ENCODE measurements around the gene TLE3.

TLE3 gene

GRCh38 chr15:70023769-70024491, 73.8 kb downstream of the TLE3 start:
- Histone ChIP-seq H3K36me3 (ENCODE audit: insufficient read depth, insufficient read length, low read length) (no peaks in the 10 kb centered on the region), H3K9me3 (ENCODE audit: insufficient read depth, low read length) (no peaks in the 10 kb centered on the region), H3K9ac (ENCODE audit: insufficient read length, low read depth) (no peak overlapping the region), H3K27me3 (ENCODE audit: insufficient read depth, insufficient read length) (no peaks in the 10 kb centered on the region), H3K4me3 (ENCODE audit: insufficient read length, low read depth) (no peak overlapping the region), H3K4me1 (ENCODE audit: insufficient read depth, insufficient read length) (peaks cover 23% of the 10 kb centered on the region)
- TF ChIP-seq YY1 (IDR thresholded peaks at IDR 0.05; ENCODE audit: insufficient read depth, insufficient read length), result no peak
- no peak for DNase-seq (ENCODE audit: low read depth, low spot score)

GRCh38 chr15:70023064-70023768, 74.5 kb downstream of the TLE3 start:
- no peaks in the 10 kb centered on the region for H3K9me3 ChIP-seq (ENCODE audit: insufficient read depth, low read length)

GRCh38 chr15:70020229-70020628, 77.5 kb downstream of the TLE3 start:
- Histone ChIP-seq H3K9ac (ENCODE audit: insufficient read length, low read depth) (no peak overlapping the region), H3K27me3 (ENCODE audit: insufficient read depth, insufficient read length) (no peaks in the 10 kb centered on the region), H3K9me3 (ENCODE audit: insufficient read depth, low read length) (no peaks in the 10 kb centered on the region; the same call in 1 of the 2 replicates), H3K4me3 (ENCODE audit: insufficient read length, low read depth) (no peak overlapping the region), H3K4me1 (ENCODE audit: insufficient read depth, insufficient read length) (peaks cover 19% of the 10 kb centered on the region), H3K36me3 (ENCODE audit: insufficient read depth, insufficient read length, low read length) (no peaks in the 10 kb centered on the region)
- TF ChIP-seq SUZ12 (IDR thresholded peaks at IDR 0.05; ENCODE audit: extremely low read depth, insufficient read depth, insufficient read length) (no peak), ZNF274 (IDR thresholded peaks at IDR 0.05; ENCODE audit: low read depth, low read length) (no peak), YY1 (IDR thresholded peaks at IDR 0.05; ENCODE audit: insufficient read depth, insufficient read length) (no peak)
- DNase-seq (ENCODE audit: low read depth, low spot score), result no peak

More at GRCh38 chr15:70023064-70023768, 74.5 kb downstream of the TLE3 start:
- peak; percentile 25 for DNase-seq (ENCODE audit: low read depth, low spot score)
- TF ChIP-seq SUZ12 (IDR thresholded peaks at IDR 0.05; ENCODE audit: extremely low read depth, insufficient read depth, insufficient read length), result no peak
- TF ChIP-seq YY1 (IDR thresholded peaks at IDR 0.05; ENCODE audit: insufficient read depth, insufficient read length), result no peak
- TF ChIP-seq ZNF274 (IDR thresholded peaks at IDR 0.05; ENCODE audit: low read depth, low read length), result no peak
- H3K4me1 ChIP-seq (ENCODE audit: insufficient read depth, insufficient read length), result peaks cover 23% of the 10 kb centered on the region
- H3K36me3 ChIP-seq (ENCODE audit: insufficient read depth, insufficient read length, low read length), result no peaks in the 10 kb centered on the region
- H3K4me3 ChIP-seq (ENCODE audit: insufficient read length, low read depth), result no peak overlapping the region
- no peak overlapping the region for H3K9ac ChIP-seq (ENCODE audit: insufficient read length, low read depth)
- H3K27me3 ChIP-seq (ENCODE audit: insufficient read depth, insufficient read length), result no peaks in the 10 kb centered on the region

GRCh38 chr15:70018646-70019600, 78.8 kb downstream of the TLE3 start:
- no peak overlapping the region for H3K9ac ChIP-seq (ENCODE audit: insufficient read length, low read depth)
- H3K4me3 ChIP-seq (ENCODE audit: insufficient read length, low read depth), result no peak overlapping the region
- DNase-seq (ENCODE audit: low read depth, low spot score), result no peak
- H3K9me3 ChIP-seq (ENCODE audit: insufficient read depth, low read length), result no peaks in the 10 kb centered on the region; the same call in 1 of the 2 replicates
- TF ChIP-seq YY1 (IDR thresholded peaks at IDR 0.05; ENCODE audit: insufficient read depth, insufficient read length) (no peak), ZNF274 (IDR thresholded peaks at IDR 0.05; ENCODE audit: low read depth, low read length) (no peak), SUZ12 (IDR thresholded peaks at IDR 0.05; ENCODE audit: extremely low read depth, insufficient read depth, insufficient read length) (no peak)
- H3K36me3 ChIP-seq (ENCODE audit: insufficient read depth, insufficient read length, low read length), result no peaks in the 10 kb centered on the region
- H3K27me3 ChIP-seq (ENCODE audit: insufficient read depth, insufficient read length), result no peaks in the 10 kb centered on the region
- H3K4me1 ChIP-seq (ENCODE audit: insufficient read depth, insufficient read length), result peaks cover 12% of the 10 kb centered on the region

- Histone ChIP-seq H3K27me3 (ENCODE audit: insufficient read depth, insufficient read length) (no peaks in the 10 kb centered on the region), H3K4me1 (ENCODE audit: insufficient read depth, insufficient read length) (peaks cover 6% of the 10 kb centered on the region), H3K4me3 (ENCODE audit: insufficient read length, low read depth) (no peak overlapping the region), H3K9ac (ENCODE audit: insufficient read length, low read depth) (no peak overlapping the region), H3K36me3 (ENCODE audit: insufficient read depth, insufficient read length, low read length) (no peaks in the 10 kb centered on the region), H3K9me3 (ENCODE audit: insufficient read depth, low read length) (no peaks in the 10 kb centered on the region; the same call in 1 of the 2 replicates)
- TF ChIP-seq SUZ12 (IDR thresholded peaks at IDR 0.05; ENCODE audit: extremely low read depth, insufficient read depth, insufficient read length) (no peak), ZNF274 (IDR thresholded peaks at IDR 0.05; ENCODE audit: low read depth, low read length) (no peak), YY1 (IDR thresholded peaks at IDR 0.05; ENCODE audit: insufficient read depth, insufficient read length) (no peak)
- DNase-seq (ENCODE audit: low read depth, low spot score), result no peak
These were observed 79.9 kb downstream of the TLE3 start for GRCh38 chr15:70017801-70018200.

GRCh38 chr15:70017025-70017424, 80.7 kb downstream of the TLE3 start:
- TF ChIP-seq YY1 (IDR thresholded peaks at IDR 0.05; ENCODE audit: insufficient read depth, insufficient read length) (no peak), SUZ12 (IDR thresholded peaks at IDR 0.05; ENCODE audit: extremely low read depth, insufficient read depth, insufficient read length) (no peak), ZNF274 (IDR thresholded peaks at IDR 0.05; ENCODE audit: low read depth, low read length) (no peak)
- DNase-seq (ENCODE audit: low read depth, low spot score), result no peak
- Histone ChIP-seq H3K4me1 (ENCODE audit: insufficient read depth, insufficient read length) (peaks cover 5% of the 10 kb centered on the region), H3K27me3 (ENCODE audit: insufficient read depth, insufficient read length) (no peaks in the 10 kb centered on the region), H3K4me3 (ENCODE audit: insufficient read length, low read depth) (no peak overlapping the region), H3K9me3 (ENCODE audit: insufficient read depth, low read length) (no peaks in the 10 kb centered on the region; the same call in 1 of the 2 replicates), H3K36me3 (ENCODE audit: insufficient read depth, insufficient read length, low read length) (no peaks in the 10 kb centered on the region), H3K9ac (ENCODE audit: insufficient read length, low read depth) (no peak overlapping the region)
